GM12801 (cell line): Measurements from ENCODE around the gene PGF.

Experiments used
- CTCF ChIP-seq: IDR thresholded peaks from one replicate; pipeline ENCODE4 v1.5.1; 2011; ENCODE audit warnings: control low read depth; ENCODE audit not compliant: insufficient read length; ENCODE audit errors: extremely low read depth

Gene PGF

GRCh38 chr14:74976264-74977113, 21.1 kb upstream of the PGF start:
- TF ChIP-seq CTCF: no peak

- no peak for TF ChIP-seq CTCF
Measured at GRCh38 chr14:74975059-74975810, 19.8 kb upstream of the PGF start.

- no peak for TF ChIP-seq CTCF
Measured at GRCh38 chr14:74974364-74975058, 19.1 kb upstream of the PGF start.

- TF ChIP-seq CTCF: no peak
Measured at GRCh38 chr14:74973905-74974363, 18.5 kb upstream of the PGF start.

GRCh38 chr14:74973003-74973653, 17.7 kb upstream of the PGF start:
- TF ChIP-seq CTCF: no peak

- no peak for TF ChIP-seq CTCF
Measured at GRCh38 chr14:74968811-74969210, 13.4 kb upstream of the PGF start.
